Measurements from ENCODE around the gene BTF3L4.

The BTF3L4 gene

GRCh38 chr1:52125736-52126359 is 69.8 kb downstream of the BTF3L4 start:
- Mint-ChIP-seq H3K27me3 (ENCODE audit: low read depth) (peaks cover 37% of the 10 kb centered on the region), H3K4me3 (no peak overlapping the region)

GRCh38 chr1:52127181-52128180 is 71.4 kb downstream of the BTF3L4 start:
- Mint-ChIP-seq H3K9me3 (no peaks in the 10 kb centered on the region), H3K4me3 (no peak overlapping the region), H3K27ac (no peak overlapping the region), H3K27me3 (ENCODE audit: low read depth) (peaks cover 43% of the 10 kb centered on the region), H3K4me1 (ENCODE audit: low read depth) (no peaks in the 10 kb centered on the region), H3K36me3 (ENCODE audit: low read depth) (no peaks in the 10 kb centered on the region)

More at GRCh38 chr1:52125736-52126359, 69.8 kb downstream of the BTF3L4 start:
- no peaks in the 10 kb centered on the region for H3K9me3 Mint-ChIP-seq
- H3K36me3 Mint-ChIP-seq (ENCODE audit: low read depth), result no peaks in the 10 kb centered on the region
- H3K27ac Mint-ChIP-seq, result no peak overlapping the region
- no peaks in the 10 kb centered on the region for H3K4me1 Mint-ChIP-seq (ENCODE audit: low read depth)

GRCh38 chr1:52139817-52140540 is 83.9 kb downstream of the BTF3L4 start:
- no peaks in the 10 kb centered on the region for H3K9me3 Mint-ChIP-seq
- H3K27me3 Mint-ChIP-seq (ENCODE audit: low read depth), result peaks cover 51% of the 10 kb centered on the region
- no peak overlapping the region for H3K27ac Mint-ChIP-seq
- no peaks in the 10 kb centered on the region for H3K36me3 Mint-ChIP-seq (ENCODE audit: low read depth)
- peaks cover 22% of the 10 kb centered on the region for H3K4me1 Mint-ChIP-seq (ENCODE audit: low read depth)
- H3K4me3 Mint-ChIP-seq, result peak overlapping the region; percentile 5
